HG03045 (cell line): ENCODE data around the gene AFAP1L1.
"Not testable (repeated sequence)": the region's sequence is repeated elsewhere in the genome, so short reads cannot be mapped to it uniquely, and the experiment has no call there.

ENCODE experiments used
- ATAC-seq: cut with Tn5 transposase; IDR thresholded peaks from one replicate; pipeline ENCODE4 v1.9.1; 2021; ENCODE audit warnings: mild to moderate bottlenecking, moderate library complexity; ENCODE audit not compliant: unreplicated experiment

Gene AFAP1L1

GRCh38 chr5:149387081-149387631 lies 115.5 kb downstream of the AFAP1L1 start:
- ATAC-seq, result no peak

GRCh38 chr5:149387982-149388381 lies 116.3 kb downstream of the AFAP1L1 start:
- no peak for ATAC-seq

- ATAC-seq, result no peak
Measured at GRCh38 chr5:149388498-149389190, 117.0 kb downstream of the AFAP1L1 start.

GRCh38 chr5:149389552-149390495 lies 118.2 kb downstream of the AFAP1L1 start:
- ATAC-seq, result no peak

- ATAC-seq, result not testable (repeated sequence)
Measured at GRCh38 chr5:149391076-149391475, 119.4 kb downstream of the AFAP1L1 start.
